IPS-20b (cell line): ENCODE results near the gene SUPV3L1.

Experiments
- H3K27ac ChIP-seq: one replicate; pipeline ENCODE4 v1.5.1; 2013; ENCODE audit warnings: low read length
- H3K27me3 ChIP-seq: 2 replicates; pipeline ENCODE4 v1.6.1; 2013; ENCODE audit warnings: mild to moderate bottlenecking, low read length, inconsistent platforms; ENCODE audit not compliant: insufficient read depth
- H3K36me3 ChIP-seq: 2 replicates; pipeline ENCODE4 v1.6.1; 2013; ENCODE audit warnings: low read depth, mild to moderate bottlenecking, inconsistent platforms, low read length, moderate library complexity; ENCODE audit not compliant: insufficient read depth
- H3K4me1 ChIP-seq: 2 replicates; pipeline ENCODE4 v1.6.1; 2013; ENCODE audit warnings: mild to moderate bottlenecking, control low read depth, inconsistent platforms, low read length, moderate library complexity; ENCODE audit not compliant: insufficient read depth
- H3K4me3 ChIP-seq: 2 replicates; pipeline ENCODE4 v1.5.1; 2013; ENCODE audit warnings: mild to moderate bottlenecking, low read length, inconsistent platforms
- H3K9ac ChIP-seq: 2 replicates; pipeline ENCODE4 v1.6.1; 2013; ENCODE audit warnings: low read depth, mild to moderate bottlenecking, inconsistent platforms, low read length, moderate library complexity
- H3K9me3 ChIP-seq: 2 replicates; pipeline ENCODE4 v1.6.1; 2013; ENCODE audit warnings: mild to moderate bottlenecking, low read depth, low read length, inconsistent platforms; ENCODE audit not compliant: insufficient read depth

Gene SUPV3L1

DNA sequence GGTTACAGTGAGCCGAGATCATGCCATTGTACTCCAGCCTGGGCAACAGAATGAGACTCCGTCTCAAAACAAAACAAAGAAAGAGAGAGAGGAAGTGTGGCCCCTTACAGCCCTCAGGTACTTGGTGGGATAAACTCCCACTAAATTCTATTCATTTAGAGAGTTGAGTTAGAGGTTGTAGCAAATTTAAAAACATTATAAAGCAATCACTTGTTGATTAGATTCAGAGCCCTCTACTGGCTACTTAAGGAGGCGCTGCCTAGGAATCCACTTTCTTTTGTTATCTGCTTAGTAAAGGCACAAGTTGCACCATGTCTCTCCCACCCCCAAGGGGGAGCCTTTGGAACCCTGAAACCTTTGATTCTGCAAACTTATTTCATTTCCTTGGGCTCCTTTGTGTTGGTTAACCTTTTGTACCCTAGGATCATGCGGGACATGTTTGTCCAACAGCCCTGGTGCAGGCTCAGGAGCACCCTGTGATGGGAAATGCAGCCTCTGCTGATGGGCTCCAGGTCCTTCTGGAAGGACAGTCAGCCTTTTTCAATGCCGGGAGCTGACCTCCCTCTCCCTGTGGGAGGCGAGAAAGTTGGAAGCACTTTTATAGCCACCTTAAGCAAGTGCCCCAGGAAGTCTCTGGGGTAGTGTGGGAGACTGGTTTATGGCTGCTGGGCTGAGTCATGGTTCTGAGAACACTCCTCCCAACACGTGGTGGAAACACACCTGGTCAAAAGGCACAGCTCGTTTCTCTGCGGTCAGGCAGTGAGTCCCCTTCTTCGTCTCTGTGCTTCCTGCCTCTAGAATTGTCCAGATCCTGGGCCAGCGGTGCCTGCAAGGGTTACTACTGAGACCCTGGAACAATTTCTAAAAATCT is 42.4 kb downstream of the SUPV3L1 start:
- H3K27me3 ChIP-seq, result no peaks in the 10 kb centered on the region
- H3K27ac ChIP-seq, result peak overlapping the region; percentile 38
- H3K9me3 ChIP-seq, result no peaks in the 10 kb centered on the region
- peak overlapping the region; percentile 38; the same call in 1 of the 2 replicates for H3K9ac ChIP-seq
- no peaks in the 10 kb centered on the region for H3K36me3 ChIP-seq
- no peak overlapping the region for H3K4me3 ChIP-seq
- H3K4me1 ChIP-seq, result peaks cover 8% of the 10 kb centered on the region

- Histone ChIP-seq H3K27me3 (no peaks in the 10 kb centered on the region), H3K4me1 (peaks cover 8% of the 10 kb centered on the region), H3K9ac (peak overlapping the region; percentile 38; the same call in 1 of the 2 replicates), H3K36me3 (no peaks in the 10 kb centered on the region), H3K9me3 (no peaks in the 10 kb centered on the region), H3K27ac (no peak overlapping the region), H3K4me3 (no peak overlapping the region)
Observed at GRCh38 chr10:69223028-69223342, 43.0 kb downstream of the SUPV3L1 start.

DNA sequence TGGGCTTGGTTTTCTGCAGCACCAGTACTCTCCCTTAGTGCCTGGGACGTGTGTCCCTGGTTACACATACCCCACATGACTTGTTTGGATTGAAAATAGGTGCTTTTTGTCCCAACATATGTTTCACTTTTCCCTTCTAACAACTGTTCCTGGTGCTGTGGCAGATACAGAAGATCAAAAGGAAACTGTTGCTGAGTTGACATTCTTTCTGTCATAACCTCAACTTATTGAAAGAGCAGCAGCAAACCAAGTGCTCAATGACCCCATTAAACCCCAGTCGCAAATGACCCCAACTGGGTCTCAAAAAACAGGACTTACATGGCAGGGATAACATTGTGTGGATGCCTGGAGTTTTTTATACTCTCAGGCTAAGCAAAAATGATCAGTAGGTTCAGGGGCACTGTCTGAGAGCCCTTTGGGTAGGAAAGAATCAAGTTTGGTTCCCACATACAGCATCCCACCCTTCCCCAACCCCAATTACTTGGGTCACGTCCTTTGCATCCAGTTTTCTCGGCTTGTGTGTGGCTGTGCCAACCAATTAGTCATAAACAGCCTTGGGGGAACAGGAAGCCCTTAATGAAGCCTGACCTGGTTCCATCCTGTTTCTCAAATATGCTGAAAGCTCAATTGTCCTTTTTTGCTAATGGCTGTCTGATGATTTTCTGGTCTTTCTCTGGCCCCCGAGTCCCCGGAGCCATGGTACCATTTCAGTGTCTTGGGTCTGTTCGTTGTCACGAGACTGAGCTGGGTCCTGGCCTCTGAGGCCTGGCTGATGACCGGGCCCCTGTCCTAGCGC is 45.0 kb downstream of the SUPV3L1 start:
- Histone ChIP-seq H3K27ac (no peak overlapping the region), H3K4me3 (no peak overlapping the region), H3K27me3 (no peaks in the 10 kb centered on the region), H3K36me3 (no peaks in the 10 kb centered on the region), H3K4me1 (peaks cover 8% of the 10 kb centered on the region), H3K9ac (no peak overlapping the region), H3K9me3 (no peaks in the 10 kb centered on the region)

DNA sequence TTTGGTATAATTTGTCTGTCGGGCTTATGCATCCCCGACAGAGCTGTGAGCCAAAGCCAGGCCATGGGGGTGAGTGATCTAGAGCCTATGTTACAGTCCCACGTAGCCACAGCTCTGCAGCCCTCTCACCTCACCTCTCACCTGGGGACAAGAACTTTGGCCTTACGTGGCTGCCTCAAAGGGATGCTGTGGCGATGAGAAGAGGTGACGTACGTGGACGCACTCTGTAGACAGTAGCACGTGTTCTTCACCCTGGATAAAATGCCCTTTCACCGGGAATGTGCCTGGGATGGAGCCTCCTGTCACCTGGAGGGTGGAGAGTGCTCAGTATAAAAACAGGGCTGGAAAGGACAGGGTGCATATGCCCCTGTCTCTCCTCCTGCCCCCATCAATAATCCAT is 45.6 kb downstream of the SUPV3L1 start:
- no peaks in the 10 kb centered on the region for H3K36me3 ChIP-seq
- H3K27me3 ChIP-seq, result no peaks in the 10 kb centered on the region
- no peak overlapping the region for H3K4me3 ChIP-seq
- H3K9me3 ChIP-seq, result no peaks in the 10 kb centered on the region
- H3K4me1 ChIP-seq, result peaks cover 8% of the 10 kb centered on the region
- no peak overlapping the region for H3K27ac ChIP-seq
- H3K9ac ChIP-seq, result no peak overlapping the region

DNA sequence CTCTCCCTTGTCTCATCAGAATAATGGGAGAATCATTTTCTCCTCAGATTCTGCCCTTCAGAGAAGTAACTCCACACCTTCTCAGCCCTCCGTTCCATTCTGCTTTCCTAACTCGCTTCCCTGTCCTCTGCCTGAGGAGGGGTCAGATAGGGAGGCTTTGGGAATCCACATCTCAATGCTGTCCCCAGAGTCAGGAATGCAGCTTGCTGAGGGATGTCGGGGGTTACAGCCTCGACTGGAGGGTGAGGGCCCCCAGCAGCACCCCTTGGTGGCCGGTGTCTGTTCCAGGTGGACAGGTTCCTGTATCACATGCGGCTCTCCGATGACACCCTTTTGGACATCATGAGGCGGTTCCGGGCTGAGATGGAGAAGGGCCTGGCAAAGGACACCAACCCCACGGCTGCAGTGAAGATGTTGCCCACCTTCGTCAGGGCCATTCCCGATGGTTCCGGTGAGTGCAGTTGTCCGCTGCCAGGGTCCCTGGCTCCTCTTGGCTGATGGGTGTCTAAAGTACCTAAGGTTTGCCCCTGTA is 47.0 kb downstream of the SUPV3L1 start:
- no peaks in the 10 kb centered on the region for H3K9me3 ChIP-seq
- peaks cover 8% of the 10 kb centered on the region for H3K4me1 ChIP-seq
- H3K4me3 ChIP-seq, result no peak overlapping the region
- H3K36me3 ChIP-seq, result no peaks in the 10 kb centered on the region
- no peak overlapping the region for H3K27ac ChIP-seq
- no peaks in the 10 kb centered on the region for H3K27me3 ChIP-seq
- H3K9ac ChIP-seq, result no peak overlapping the region

DNA sequence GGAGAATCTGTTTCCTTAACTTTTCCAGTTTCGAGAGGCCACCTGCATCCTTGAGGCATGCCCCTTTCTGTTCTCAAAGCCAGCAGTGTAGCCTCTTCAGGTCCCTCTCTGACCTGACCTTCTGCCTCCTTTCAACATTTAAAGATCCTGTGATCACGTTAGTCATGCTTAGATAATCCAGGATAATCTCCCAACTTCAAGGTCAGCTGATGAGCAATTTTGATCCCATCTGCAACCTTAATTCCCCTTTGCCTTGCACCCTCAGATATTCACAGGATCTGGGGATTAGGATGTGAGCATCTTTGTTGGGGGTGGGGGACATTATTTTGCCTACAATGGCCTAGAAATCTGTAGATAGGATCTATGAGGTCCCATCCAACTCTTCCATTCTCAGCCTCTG is 48.1 kb downstream of the SUPV3L1 start:
- Histone ChIP-seq H3K9me3 (no peaks in the 10 kb centered on the region), H3K36me3 (no peaks in the 10 kb centered on the region), H3K9ac (no peak overlapping the region), H3K27me3 (no peaks in the 10 kb centered on the region), H3K4me1 (peaks cover 3% of the 10 kb centered on the region; the same call in 1 of the 2 replicates), H3K27ac (no peak overlapping the region), H3K4me3 (no peak overlapping the region)

- Histone ChIP-seq H3K36me3 (no peaks in the 10 kb centered on the region), H3K27me3 (no peaks in the 10 kb centered on the region), H3K27ac (no peak overlapping the region), H3K9ac (no peak overlapping the region), H3K4me3 (no peak overlapping the region), H3K9me3 (no peaks in the 10 kb centered on the region), H3K4me1 (peaks cover 3% of the 10 kb centered on the region; the same call in 1 of the 2 replicates)
Observed at GRCh38 chr10:69229616-69229916, 49.5 kb downstream of the SUPV3L1 start.

DNA sequence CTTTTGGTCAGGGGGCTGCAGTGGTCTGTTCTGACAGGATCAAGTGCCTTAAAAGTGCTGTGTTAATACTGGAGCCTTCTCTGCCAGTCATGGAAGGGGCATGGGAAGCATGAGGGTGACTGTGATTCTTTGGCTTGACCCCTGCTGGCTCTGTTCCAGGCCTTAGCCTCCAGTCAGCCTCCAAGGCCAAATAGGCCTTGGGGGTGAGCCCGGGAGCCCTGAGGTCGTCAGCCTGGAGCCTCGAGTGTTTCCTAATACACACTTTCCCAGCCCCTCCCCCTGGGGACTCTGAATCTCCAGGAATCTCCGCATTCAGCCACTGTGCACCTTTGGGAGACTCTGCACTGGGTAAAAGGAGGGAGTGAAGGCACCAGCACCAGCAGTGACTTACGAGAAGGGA is 50.1 kb downstream of the SUPV3L1 start:
- Histone ChIP-seq H3K27me3 (no peaks in the 10 kb centered on the region), H3K4me3 (no peak overlapping the region), H3K36me3 (no peaks in the 10 kb centered on the region), H3K9ac (no peak overlapping the region), H3K4me1 (peaks cover 3% of the 10 kb centered on the region; the same call in 1 of the 2 replicates), H3K27ac (no peak overlapping the region), H3K9me3 (no peaks in the 10 kb centered on the region)

DNA sequence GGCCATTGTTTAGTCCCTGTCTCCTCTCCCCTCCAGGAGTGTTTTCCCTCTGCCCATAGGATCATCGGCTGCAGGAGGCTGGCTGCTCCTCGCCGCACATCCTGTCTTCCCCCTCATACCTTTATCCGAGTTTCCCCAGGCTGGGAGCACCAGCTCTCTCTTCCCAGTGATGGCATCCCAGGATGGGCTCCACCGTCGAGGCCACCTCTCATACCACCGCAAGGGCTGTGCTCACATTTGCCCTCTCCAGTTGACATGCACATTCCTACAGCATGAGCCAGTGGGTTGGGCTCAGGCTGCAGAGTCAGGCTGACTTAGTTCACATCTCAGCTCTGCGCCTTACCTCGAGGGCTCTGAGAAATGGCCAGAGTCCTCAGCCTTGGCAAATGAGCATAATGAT is 52.2 kb downstream of the SUPV3L1 start:
- Histone ChIP-seq H3K36me3 (no peaks in the 10 kb centered on the region), H3K27me3 (no peaks in the 10 kb centered on the region), H3K4me3 (no peak overlapping the region), H3K4me1 (no peaks in the 10 kb centered on the region; the same call in 1 of the 2 replicates), H3K9ac (no peak overlapping the region), H3K27ac (no peak overlapping the region), H3K9me3 (no peaks in the 10 kb centered on the region)

GRCh38 chr10:69232736-69233480 is 52.9 kb downstream of the SUPV3L1 start:
- Histone ChIP-seq H3K27me3 (no peaks in the 10 kb centered on the region), H3K9me3 (no peaks in the 10 kb centered on the region), H3K27ac (no peak overlapping the region), H3K4me1 (peaks cover 2% of the 10 kb centered on the region), H3K4me3 (no peak overlapping the region), H3K36me3 (no peaks in the 10 kb centered on the region), H3K9ac (no peak overlapping the region)

- Histone ChIP-seq H3K4me1 (peaks cover 4% of the 10 kb centered on the region), H3K27ac (no peak overlapping the region), H3K9ac (no peak overlapping the region), H3K4me3 (no peak overlapping the region), H3K9me3 (no peaks in the 10 kb centered on the region), H3K36me3 (no peaks in the 10 kb centered on the region), H3K27me3 (no peaks in the 10 kb centered on the region)
Observed at GRCh38 chr10:69234447-69234846, 54.4 kb downstream of the SUPV3L1 start.
